ENCODE data around the gene RBMS3.

The RBMS3 gene

GRCh38 chr3:29279286-29279685, 1.6 kb upstream of the RBMS3 start:
- no peak for DNase-seq

GRCh38 chr3:29279806-29280205, 1.1 kb upstream of the RBMS3 start:
- DNase-seq, result no peak

DNA sequence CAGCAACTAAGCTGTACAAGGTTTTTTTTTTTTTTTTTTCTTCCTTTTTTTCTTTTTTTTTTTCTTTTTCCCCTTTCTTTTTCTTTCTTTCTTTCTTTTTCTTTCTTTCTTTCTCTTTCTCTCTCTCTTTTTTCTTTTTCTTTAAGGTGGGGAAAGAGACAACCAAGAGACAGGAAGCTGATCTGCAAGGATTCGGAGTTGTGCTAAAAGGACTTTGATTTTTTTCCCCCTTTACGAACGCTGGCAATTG, 148 bp downstream of the RBMS3 start:
- no peak for DNase-seq

- no peak for DNase-seq
Observed at GRCh38 chr3:29281344-29282241, 722 bp downstream of the RBMS3 start.

- no peak for DNase-seq
Observed at GRCh38 chr3:29282427-29283230, 1.8 kb downstream of the RBMS3 start.

GRCh38 chr3:29283231-29284119, 2.6 kb downstream of the RBMS3 start:
- no peak for DNase-seq

DNA sequence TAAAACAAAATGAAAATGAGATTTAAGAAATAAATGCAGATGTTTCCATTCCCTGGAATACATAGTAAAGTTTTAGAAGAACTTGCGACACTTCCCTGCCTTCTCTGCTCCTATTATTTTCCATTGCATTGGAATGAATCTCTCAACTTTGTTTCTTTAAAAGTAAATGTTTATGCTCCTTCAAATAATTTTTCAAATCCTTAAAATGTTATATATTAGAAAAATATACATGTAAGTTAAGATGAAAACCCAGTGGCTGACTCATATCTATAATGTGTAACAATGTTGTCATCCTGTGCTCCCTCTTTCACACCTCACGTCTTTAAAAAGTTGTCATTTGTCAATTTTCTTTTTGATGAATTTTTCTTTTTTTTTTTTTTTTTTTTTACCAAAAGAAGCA, 3.6 kb downstream of the RBMS3 start:
- no peak for DNase-seq

GRCh38 chr3:29285471-29286071, 4.7 kb downstream of the RBMS3 start:
- no peak for DNase-seq

DNA sequence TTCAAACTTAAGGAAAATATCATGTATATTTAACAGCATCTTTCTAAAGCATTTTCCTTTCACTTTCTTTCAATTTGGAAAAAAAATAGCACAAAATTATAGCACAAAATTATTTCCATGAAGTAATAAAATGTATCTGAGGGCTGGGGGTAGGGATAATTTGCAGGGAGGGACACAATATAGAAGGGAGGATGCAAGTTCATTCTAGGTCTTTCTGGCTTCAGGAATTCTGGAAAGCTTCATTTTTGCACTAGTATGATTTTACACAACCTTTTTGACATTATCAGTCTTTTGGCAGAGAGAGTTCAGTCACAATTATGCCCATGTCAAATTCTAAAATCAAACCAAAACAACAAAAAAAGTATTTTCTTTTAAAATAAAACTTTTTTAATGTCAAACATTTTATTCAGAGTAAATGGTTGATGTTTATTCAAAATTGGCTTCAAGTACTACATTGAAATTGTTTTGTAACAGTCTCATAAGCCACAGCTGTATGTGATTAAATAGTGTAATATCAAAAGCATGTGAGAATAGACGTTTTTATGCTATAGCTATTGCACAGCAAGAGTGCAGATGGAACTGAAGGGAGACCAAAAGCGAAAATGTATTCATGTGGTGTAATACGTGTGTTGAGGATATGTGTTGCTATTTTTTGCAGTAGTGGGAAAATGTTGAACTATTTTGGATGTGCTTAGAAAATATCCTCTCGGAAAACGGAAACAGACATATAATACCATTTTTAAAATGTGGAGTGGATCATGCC, 5.8 kb downstream of the RBMS3 start:
- DNase-seq, result no peak

DNA sequence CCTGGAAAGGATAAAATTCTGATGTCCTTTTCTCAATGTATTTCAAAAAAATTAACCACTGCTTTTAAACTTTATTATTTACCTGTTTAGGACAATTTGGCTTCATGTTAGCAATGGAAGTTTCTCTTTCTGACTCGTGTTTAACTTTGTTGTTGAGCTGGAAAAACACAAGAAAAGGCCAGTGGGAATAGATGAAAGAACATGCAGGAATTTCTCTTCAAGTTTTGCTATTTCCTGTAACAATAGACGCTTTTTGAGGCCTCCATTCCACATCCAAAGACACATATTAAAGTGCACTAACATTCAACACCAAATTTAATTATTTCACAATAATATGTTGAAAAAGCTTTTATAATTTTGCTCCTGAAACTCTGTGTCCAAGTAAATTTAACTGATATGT, 9.7 kb downstream of the RBMS3 start:
- DNase-seq, result no peak

GRCh38 chr3:29291260-29291981, 10.6 kb downstream of the RBMS3 start:
- DNase-seq, result no peak

DNA sequence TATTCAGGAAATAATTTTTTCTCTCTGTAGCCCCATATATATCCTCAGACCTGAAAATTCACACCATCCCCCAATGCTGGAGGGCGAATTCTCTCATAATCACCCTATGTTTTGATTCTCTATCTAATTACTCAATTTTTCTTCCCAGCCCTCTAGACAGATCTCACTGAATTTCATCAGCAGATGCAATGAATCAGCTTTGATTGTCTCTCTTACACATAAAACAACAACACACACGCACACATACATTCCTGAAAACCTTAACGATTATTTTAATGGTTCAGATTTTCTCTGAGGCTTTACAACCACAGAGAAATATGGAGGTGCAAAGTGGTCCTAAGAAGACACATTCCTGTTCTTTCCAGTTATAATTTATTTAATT, 11.1 kb downstream of the RBMS3 start:
- no peak for DNase-seq

DNA sequence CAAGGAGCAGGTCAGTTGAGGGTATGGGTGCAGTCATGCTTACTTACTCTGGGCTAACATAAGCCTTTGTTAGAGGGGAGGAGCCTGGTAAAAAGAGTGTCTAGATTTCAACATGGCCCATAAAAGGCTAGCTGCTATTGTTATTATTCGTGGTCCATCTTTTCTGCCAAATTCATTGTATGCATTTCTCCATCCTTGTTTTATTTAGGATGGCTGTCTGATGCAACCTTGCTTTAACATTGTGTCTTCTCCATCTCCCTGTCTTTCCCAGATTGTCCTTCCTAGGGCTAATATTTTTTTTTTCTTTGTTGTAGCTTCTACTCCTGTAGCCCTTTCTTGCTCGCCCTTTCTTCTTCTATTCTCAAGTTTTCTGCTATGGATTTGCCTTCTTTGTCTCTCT, 12.6 kb downstream of the RBMS3 start:
- DNase-seq, result no peak

DNA sequence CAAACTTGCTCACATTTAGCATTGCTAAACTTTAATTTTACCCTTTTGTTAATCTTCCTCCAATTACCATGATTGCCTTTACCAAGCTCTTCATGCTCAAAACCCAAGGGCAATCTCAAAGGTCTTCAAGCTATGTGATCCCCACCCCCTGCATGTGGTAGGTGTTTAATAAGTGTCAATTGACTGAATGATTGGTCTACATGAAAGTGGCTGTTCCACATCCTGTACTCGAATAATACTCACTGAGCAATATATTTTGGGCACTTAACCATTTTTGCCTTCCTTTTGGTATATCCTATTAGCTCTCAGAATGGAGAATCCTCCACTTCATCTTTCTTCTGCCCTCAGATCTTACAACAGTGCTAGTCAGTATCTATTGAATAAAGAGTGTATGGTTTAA, 17.1 kb downstream of the RBMS3 start:
- no peak for DNase-seq

DNA sequence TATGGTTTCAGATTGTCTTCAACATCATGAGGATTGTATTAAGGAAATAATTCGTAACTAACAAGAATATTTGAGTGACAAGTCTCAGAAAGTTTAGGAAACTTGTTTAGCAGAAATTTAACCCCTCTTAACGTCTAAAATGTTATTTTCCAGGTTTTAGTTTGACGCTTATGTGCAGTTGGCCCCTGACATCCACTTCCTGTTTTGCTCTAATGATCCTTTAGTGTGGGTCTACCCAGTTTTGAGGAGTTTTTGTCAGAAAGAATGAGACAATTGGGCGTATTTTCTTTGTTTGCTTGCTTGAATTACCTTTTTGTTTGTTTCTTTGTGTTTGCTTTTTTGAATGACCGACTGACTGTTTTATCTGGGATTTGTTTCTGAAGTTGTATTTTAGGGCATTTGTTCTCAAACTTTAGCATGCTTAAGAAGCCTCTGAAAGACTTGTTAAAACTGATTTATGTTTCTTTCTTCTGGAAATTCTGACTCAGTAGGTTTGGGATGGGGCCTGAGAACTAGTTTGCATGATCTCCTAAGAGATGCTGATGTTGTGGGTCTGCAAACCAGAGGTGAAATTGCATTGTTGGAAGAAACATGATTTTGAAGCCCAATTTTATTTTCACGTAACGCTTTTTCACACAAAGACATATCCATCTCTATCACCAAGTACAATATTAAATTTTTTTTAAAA, 20.6 kb downstream of the RBMS3 start:
- DNase-seq, result no peak

- no peak for DNase-seq
Observed at GRCh38 chr3:29302619-29303018, 21.7 kb downstream of the RBMS3 start.

GRCh38 chr3:29307295-29307694, 26.4 kb downstream of the RBMS3 start:
- DNase-seq, result no peak

GRCh38 chr3:29310865-29311264, 30.0 kb downstream of the RBMS3 start:
- no peak for DNase-seq

- no peak for DNase-seq
Observed at GRCh38 chr3:29311795-29312194, 30.9 kb downstream of the RBMS3 start.

DNA sequence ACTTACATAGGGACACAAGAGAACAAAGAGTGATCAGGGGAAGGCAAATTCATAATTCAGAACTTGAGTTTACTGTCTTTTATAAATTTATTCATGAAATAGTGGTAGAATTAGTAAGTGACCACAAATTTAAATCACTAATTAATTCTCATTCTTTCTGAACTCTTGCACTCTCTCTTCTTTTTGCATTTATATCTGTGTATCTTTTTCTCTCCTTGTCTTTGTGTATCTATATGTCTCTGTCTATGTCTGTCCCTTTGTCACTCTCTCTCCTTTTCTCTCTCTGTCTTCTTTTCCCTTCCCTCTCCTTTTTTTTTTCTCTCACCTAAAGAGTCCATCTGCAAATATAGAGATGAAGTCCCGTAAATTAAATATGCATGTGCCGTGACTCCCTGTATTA, 31.5 kb downstream of the RBMS3 start:
- DNase-seq, result no peak

GRCh38 chr3:29312960-29313452, 32.1 kb downstream of the RBMS3 start:
- DNase-seq, result no peak

Measured in NCI-H1436 (cell line).